ENCODE data around the gene NCSTN. TPM values are rescaled to one million over a fixed set of nuclear protein-coding genes. Genes with fewer than 3 reads are reported as not detected.
"Not testable (repeated sequence)": the region's sequence is repeated elsewhere in the genome, so short reads cannot be mapped to it uniquely, and the experiment has no call there.

Gene NCSTN
- total RNA-seq, 1 donor from 2014 or later = 80.2 TPM

GRCh38 chr1:160373696-160374095 is 30.5 kb downstream of the NCSTN start:
- no peak for DNase-seq

- DNase-seq = no peak
These were observed 31.3 kb downstream of the NCSTN start for GRCh38 chr1:160374306-160375110.

- DNase-seq = peak; percentile 13
These were observed 32.8 kb downstream of the NCSTN start for GRCh38 chr1:160375788-160376524.

GRCh38 chr1:160376525-160377131 is 33.4 kb downstream of the NCSTN start:
- peak; percentile 77 for DNase-seq

- DNase-seq = no peak
These were observed 34.5 kb downstream of the NCSTN start for GRCh38 chr1:160377585-160378206.

- not testable (repeated sequence) for DNase-seq
These were observed 41.6 kb downstream of the NCSTN start for GRCh38 chr1:160384812-160385211.

GRCh38 chr1:160388406-160388805 is 45.2 kb downstream of the NCSTN start:
- not testable (repeated sequence) for DNase-seq

GRCh38 chr1:160394673-160395072 is 51.5 kb downstream of the NCSTN start:
- DNase-seq = no peak

GRCh38 chr1:160397651-160398050 is 54.5 kb downstream of the NCSTN start:
- no peak for DNase-seq

- DNase-seq = no peak
These were observed 55.6 kb downstream of the NCSTN start for GRCh38 chr1:160398823-160399222.

GRCh38 chr1:160399544-160400222 is 56.5 kb downstream of the NCSTN start:
- no peak for DNase-seq

GRCh38 chr1:160400223-160400645 is 57.1 kb downstream of the NCSTN start, which contains the start of gene VANGL2:
Gene VANGL2 (plus strand): TSS chr1:160400564. CDS start chr1:160415838, 15,274 bp downstream.
- DNase-seq = peak; percentile 47

- DNase-seq = no peak
These were observed 57.7 kb downstream of the NCSTN start for GRCh38 chr1:160400646-160401486.

- no peak for DNase-seq
These were observed 58.3 kb downstream of the NCSTN start for GRCh38 chr1:160401487-160401805.

GRCh38 chr1:160402001-160402795 is 59.0 kb downstream of the NCSTN start:
- no peak for DNase-seq

GRCh38 chr1:160403244-160403643 is 60.1 kb downstream of the NCSTN start:
- peak; percentile 64 for DNase-seq

- DNase-seq = no peak
These were observed 60.9 kb downstream of the NCSTN start for GRCh38 chr1:160404094-160404493.

GRCh38 chr1:160405331-160405877 is 62.2 kb downstream of the NCSTN start:
- DNase-seq = no peak

GRCh38 chr1:160406131-160406968 is 63.2 kb downstream of the NCSTN start:
- DNase-seq = no peak

All from dermis blood vessel endothelial cell (primary cell).